ACC112 (cell line): ENCODE data around the gene RNF17.

Experiments
- H2AFZ ChIP-seq: fragments of 200-600 bp; sonication (generic); one replicate; pipeline ENCODE4 v1.6.0; 2017; ENCODE audit warnings: antibody characterized with exemption, low read length; ENCODE audit not compliant: unreplicated experiment
- H3K27ac ChIP-seq: fragments of 200-600 bp; sonication (generic); 2 replicates; pipeline ENCODE4 v1.5.1; 2014; ENCODE audit warnings: low read depth, mild to moderate bottlenecking, antibody characterized with exemption, low read length, moderate library complexity
- H3K27me3 ChIP-seq: fragments of 200-600 bp; sonication (generic); 2 replicates; pipeline ENCODE4 v1.6.1; 2014; ENCODE audit warnings: mild to moderate bottlenecking, antibody characterized with exemption, low read length, moderate library complexity, mixed read lengths; ENCODE audit not compliant: insufficient read depth
- H3K36me3 ChIP-seq: fragments of 200-600 bp; sonication (generic); 2 replicates; pipeline ENCODE4 v1.6.1; 2016; ENCODE audit warnings: mild to moderate bottlenecking, antibody characterized with exemption, low read length, moderate library complexity, mixed read lengths; ENCODE audit not compliant: insufficient read depth
- H3K4me1 ChIP-seq: fragments of 200-600 bp; sonication (generic); one replicate; pipeline ENCODE4 v1.6.1; 2016; ENCODE audit warnings: low read length, mixed read lengths; ENCODE audit not compliant: insufficient read depth, unreplicated experiment, control insufficient read depth
- H3K4me3 ChIP-seq: fragments of 200-600 bp; sonication (generic); 2 replicates; pipeline ENCODE4 v1.5.1; 2014; ENCODE audit warnings: mild to moderate bottlenecking, low read depth, low read length
- H3K79me2 ChIP-seq: fragments of 200-600 bp; sonication (generic); one replicate; pipeline ENCODE4 v1.6.0; 2016; ENCODE audit warnings: low read length; ENCODE audit not compliant: control insufficient read depth, unreplicated experiment, insufficient read depth

The RNF17 gene

GRCh38 chr13:24878340-24878739 lies 114.4 kb downstream of the RNF17 start:
- H3K27ac ChIP-seq = no peak overlapping the region
- H3K27me3 ChIP-seq = peaks cover 27% of the 10 kb centered on the region
- H3K79me2 ChIP-seq = no peaks in the 10 kb centered on the region
- H3K4me1 ChIP-seq = no peaks in the 10 kb centered on the region
- H2AFZ ChIP-seq = no peak overlapping the region
- H3K4me3 ChIP-seq = no peak overlapping the region
- H3K36me3 ChIP-seq = no peaks in the 10 kb centered on the region; the same call in 1 of the 2 replicates

DNA sequence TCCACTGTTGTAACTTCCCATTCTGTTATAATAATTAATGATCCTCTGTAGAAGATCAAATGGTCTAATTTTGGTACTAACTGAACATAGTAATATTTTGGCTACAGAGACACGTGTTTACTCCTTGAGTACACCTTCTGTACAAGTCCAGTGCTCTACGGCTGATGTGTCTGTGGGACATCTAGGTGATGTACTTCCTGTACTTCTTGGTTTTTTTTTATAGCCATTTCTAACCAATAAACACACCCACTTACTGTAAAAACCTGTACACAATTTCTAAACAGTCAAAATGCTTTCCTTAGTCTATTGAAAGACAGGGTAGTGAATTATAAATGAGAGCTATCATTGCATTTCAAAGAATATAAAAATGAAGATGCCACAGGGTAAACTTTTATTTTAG lies 118.7 kb downstream of the RNF17 start:
- H3K27me3 ChIP-seq = no peaks in the 10 kb centered on the region
- peaks cover 3% of the 10 kb centered on the region for H3K36me3 ChIP-seq
- H3K4me1 ChIP-seq = no peaks in the 10 kb centered on the region
- no peak overlapping the region for H3K27ac ChIP-seq
- H3K79me2 ChIP-seq = no peaks in the 10 kb centered on the region
- H2AFZ ChIP-seq = no peak overlapping the region
- H3K4me3 ChIP-seq = no peak overlapping the region

DNA sequence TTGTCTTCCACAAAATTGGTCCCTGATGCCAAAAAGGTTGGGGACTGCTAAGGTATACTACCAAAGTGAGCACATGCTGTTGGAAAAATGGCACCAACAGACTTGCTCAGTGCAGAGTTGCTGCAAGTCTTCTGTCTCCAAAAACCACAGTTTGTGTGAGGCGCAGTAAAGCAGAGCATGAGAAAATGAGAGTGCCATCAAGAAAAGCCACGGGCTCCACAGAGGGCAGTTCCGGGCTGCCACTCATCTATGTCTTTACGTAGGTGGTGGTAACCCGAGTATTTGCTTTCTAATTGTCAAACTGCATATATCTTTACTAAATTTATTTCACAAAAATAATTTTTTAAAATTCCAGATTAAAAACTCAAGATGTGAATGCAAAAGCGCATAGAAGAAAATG lies 123.8 kb downstream of the RNF17 start:
- Histone ChIP-seq H3K36me3 (peaks cover 3% of the 10 kb centered on the region), H3K4me3 (no peak overlapping the region), H2AFZ (no peak overlapping the region), H3K27ac (no peak overlapping the region), H3K79me2 (no peaks in the 10 kb centered on the region), H3K4me1 (no peaks in the 10 kb centered on the region), H3K27me3 (no peaks in the 10 kb centered on the region)

GRCh38 chr13:24888291-24888931 lies 124.4 kb downstream of the RNF17 start:
- no peak overlapping the region for H3K4me3 ChIP-seq
- no peaks in the 10 kb centered on the region for H3K27me3 ChIP-seq
- H3K4me1 ChIP-seq = no peaks in the 10 kb centered on the region
- H3K36me3 ChIP-seq = peaks cover 3% of the 10 kb centered on the region
- H2AFZ ChIP-seq = no peak overlapping the region
- H3K27ac ChIP-seq = no peak overlapping the region
- no peaks in the 10 kb centered on the region for H3K79me2 ChIP-seq

- Histone ChIP-seq H2AFZ (no peak overlapping the region), H3K4me1 (no peaks in the 10 kb centered on the region), H3K79me2 (no peaks in the 10 kb centered on the region), H3K27me3 (no peaks in the 10 kb centered on the region), H3K27ac (no peak overlapping the region), H3K36me3 (no peaks in the 10 kb centered on the region), H3K4me3 (no peak overlapping the region)
These were observed 126.3 kb downstream of the RNF17 start for GRCh38 chr13:24890256-24890655.

DNA sequence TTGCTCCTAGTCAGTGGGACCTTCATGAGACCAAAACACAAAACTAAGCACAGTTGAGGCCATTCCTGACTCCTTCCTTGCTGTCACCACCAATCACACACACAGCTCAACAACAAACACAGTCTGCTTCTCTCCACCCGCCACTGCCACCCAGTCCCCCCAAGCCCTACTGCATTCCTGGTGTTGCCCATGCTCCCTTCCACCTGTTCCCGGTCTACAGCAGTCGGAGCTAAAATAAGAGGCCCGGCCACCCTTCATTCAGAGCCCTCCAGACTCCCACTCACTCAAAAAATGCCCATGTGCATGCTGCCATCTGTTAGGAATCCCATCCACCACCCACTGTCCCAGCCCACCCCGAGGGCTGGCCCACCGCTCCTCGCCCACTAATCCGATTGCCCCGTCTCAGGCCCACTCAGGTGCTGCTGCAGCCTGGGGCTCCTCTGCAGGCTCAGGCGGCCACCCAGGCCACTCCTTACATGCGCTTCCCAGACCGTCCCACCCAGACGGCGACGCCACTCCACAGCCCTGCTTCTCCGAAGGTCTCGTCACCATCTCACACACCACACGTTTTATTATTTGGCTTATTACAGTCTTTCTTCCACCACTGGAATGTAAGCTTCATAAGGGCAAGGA lies 127.6 kb downstream of the RNF17 start:
- Histone ChIP-seq H3K27ac (no peak overlapping the region), H3K4me3 (no peak overlapping the region), H3K27me3 (no peaks in the 10 kb centered on the region), H3K79me2 (no peaks in the 10 kb centered on the region), H3K36me3 (no peaks in the 10 kb centered on the region), H2AFZ (no peak overlapping the region), H3K4me1 (no peaks in the 10 kb centered on the region)

- no peaks in the 10 kb centered on the region for H3K36me3 ChIP-seq
- H3K4me1 ChIP-seq = no peaks in the 10 kb centered on the region
- no peak overlapping the region for H2AFZ ChIP-seq
- H3K79me2 ChIP-seq = no peaks in the 10 kb centered on the region
- no peaks in the 10 kb centered on the region for H3K27me3 ChIP-seq
- no peak overlapping the region for H3K4me3 ChIP-seq
- H3K27ac ChIP-seq = no peak overlapping the region
These were observed 128.9 kb downstream of the RNF17 start for GRCh38 chr13:24892829-24893228.

DNA sequence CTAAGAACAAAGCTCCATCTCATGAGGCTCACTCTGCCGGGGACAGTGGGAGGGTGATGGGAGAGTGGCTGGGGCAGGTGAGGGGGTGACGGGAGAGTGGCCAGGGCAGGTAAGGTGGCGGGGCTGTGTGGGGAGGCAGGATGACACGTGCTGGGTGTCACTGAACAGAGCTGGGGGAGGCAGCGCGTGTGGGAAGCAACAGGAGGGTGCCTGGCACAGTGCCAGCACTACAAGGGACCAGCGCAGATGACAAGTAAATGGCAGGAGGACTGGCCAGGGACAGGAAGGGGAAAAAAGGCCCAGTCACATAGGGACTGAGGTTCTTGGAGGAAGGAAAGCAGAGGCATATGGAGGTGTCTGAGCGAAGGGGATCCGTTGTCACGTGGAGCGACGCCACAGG lies 129.9 kb downstream of the RNF17 start:
- Histone ChIP-seq H3K4me1 (no peaks in the 10 kb centered on the region), H3K4me3 (no peak overlapping the region), H3K27me3 (no peaks in the 10 kb centered on the region), H3K27ac (no peak overlapping the region), H2AFZ (no peak overlapping the region), H3K36me3 (no peaks in the 10 kb centered on the region), H3K79me2 (no peaks in the 10 kb centered on the region)

DNA sequence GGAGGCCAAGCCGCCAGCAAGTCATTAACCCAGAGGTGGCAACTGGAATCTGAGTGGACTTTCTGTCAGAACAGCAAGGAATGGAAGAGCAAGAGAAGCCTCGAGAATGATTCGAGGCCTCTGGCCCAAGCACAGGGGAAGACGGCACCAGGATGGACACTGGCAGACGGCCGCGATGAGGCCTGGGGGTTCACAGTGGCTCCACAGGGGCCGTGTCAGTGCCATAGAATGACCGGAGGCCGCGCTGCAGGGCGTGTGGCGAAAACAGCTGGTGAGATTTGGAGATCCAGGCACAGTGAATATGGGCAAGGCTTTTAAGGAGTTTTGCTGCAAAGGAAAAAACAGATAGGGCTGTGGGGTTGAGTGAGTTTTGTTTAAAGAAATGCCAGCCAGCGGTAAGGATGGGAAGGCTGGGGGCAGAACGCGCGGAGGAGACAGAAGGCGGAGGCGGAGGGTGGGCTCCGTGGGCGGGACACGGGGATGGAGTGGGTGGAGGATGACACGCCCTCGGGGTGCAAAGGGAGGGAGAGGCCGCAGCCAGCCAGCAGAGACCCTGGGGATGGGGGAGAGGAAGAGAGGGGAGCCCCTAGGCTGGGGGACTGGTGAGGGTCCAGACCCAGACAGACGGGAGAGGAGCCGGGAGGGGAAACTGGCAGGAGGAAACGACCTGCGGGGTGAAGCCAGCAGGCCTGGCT lies 130.5 kb downstream of the RNF17 start:
- Histone ChIP-seq H3K27ac (no peak overlapping the region), H3K36me3 (no peaks in the 10 kb centered on the region), H3K4me3 (no peak overlapping the region), H3K79me2 (no peaks in the 10 kb centered on the region), H3K27me3 (no peaks in the 10 kb centered on the region), H3K4me1 (no peaks in the 10 kb centered on the region), H2AFZ (no peak overlapping the region)

GRCh38 chr13:24894972-24895300 lies 131.0 kb downstream of the RNF17 start:
- H2AFZ ChIP-seq = no peak overlapping the region
- no peaks in the 10 kb centered on the region for H3K36me3 ChIP-seq
- H3K27ac ChIP-seq = no peak overlapping the region
- no peak overlapping the region for H3K4me3 ChIP-seq
- H3K4me1 ChIP-seq = no peaks in the 10 kb centered on the region
- no peaks in the 10 kb centered on the region for H3K79me2 ChIP-seq
- no peaks in the 10 kb centered on the region for H3K27me3 ChIP-seq

- Histone ChIP-seq H2AFZ (no peak overlapping the region), H3K27ac (no peak overlapping the region), H3K27me3 (no peaks in the 10 kb centered on the region), H3K4me1 (no peaks in the 10 kb centered on the region), H3K4me3 (no peak overlapping the region), H3K36me3 (no peaks in the 10 kb centered on the region), H3K79me2 (no peaks in the 10 kb centered on the region)
These were observed 132.1 kb downstream of the RNF17 start for GRCh38 chr13:24896061-24896460.
